H1 (cell line): Measurements from ENCODE around the gene CASKIN2. TPM values are rescaled to one million over a fixed set of nuclear protein-coding genes. Genes with fewer than 3 reads are reported as not detected.

Source experiments
- HDAC6 ChIP-seq: IDR thresholded peaks from one replicate; pipeline ENCODE4 v1.7.1; 2012; ENCODE audit warnings: low read depth, mild to moderate bottlenecking, inconsistent platforms, low read length, moderate library complexity
- SUZ12 ChIP-seq: fragments of 200-600 bp; sonication (generic); IDR thresholded peaks from 2 replicates; pipeline ENCODE4 v1.6.1; 2012; ENCODE audit warnings: mild to moderate bottlenecking, inconsistent platforms, low read length, moderate library complexity, mixed read lengths
- TEAD4 ChIP-seq: IDR thresholded peaks from 2 replicates; pipeline ENCODE4 v1.6.1; 2012; ENCODE audit warnings: low read depth, low read length, inconsistent platforms, mixed read lengths
- polyA plus RNA-seq, 7 experiments: library from polyadenylated mRNA; depleted of rRNA in 3 of 7; stranded (reverse) in 5 of 7; unstranded in 2 of 7; fragments of >200 nt in 5 of 7; fragments of 200-250 nt in 2 of 7; gene quantifications; 1 replicate in 5 of 7; 2 replicates in 1 of 7; 4 replicates in 1 of 7; pipeline versions ENCODE4 v1.2.1 to v1.2.3, GENCODE V29; 2011 to 2013; ENCODE audit warnings: missing spikeins in 2 of 7, mixed read lengths in 2 of 7
- total RNA-seq: library from RNA; stranded (reverse); fragmentation: NEBNext Ultra II Directional; extraction: Animal tissue kit (Norgen Biotek cat#: 25700); gene quantifications from 2 replicates; pipeline ENCODE4 v1.2.1, GENCODE V29; 2021
- TF ChIP-seq, protein P1 (sequence below): fragments of 300-600 bp; sonication (generic); IDR thresholded peaks from 2 replicates; pipeline ENCODE4 v1.7.1; 2012; ENCODE audit warnings: low read length, moderate library complexity, mild to moderate bottlenecking, inconsistent platforms; ENCODE audit not compliant: insufficient replicate concordance

CASKIN2 gene
- total and polyA plus RNA-seq, 2 of the 8 experiments (the other 6 are each of a cell fraction or from before 2014, with no cell fraction given) = 6.7 to 32.3 TPM

GRCh38 chr17:75526555-75527270 lies 11.4 kb upstream of the CASKIN2 start (continued):
- TF ChIP-seq, protein P1, sequence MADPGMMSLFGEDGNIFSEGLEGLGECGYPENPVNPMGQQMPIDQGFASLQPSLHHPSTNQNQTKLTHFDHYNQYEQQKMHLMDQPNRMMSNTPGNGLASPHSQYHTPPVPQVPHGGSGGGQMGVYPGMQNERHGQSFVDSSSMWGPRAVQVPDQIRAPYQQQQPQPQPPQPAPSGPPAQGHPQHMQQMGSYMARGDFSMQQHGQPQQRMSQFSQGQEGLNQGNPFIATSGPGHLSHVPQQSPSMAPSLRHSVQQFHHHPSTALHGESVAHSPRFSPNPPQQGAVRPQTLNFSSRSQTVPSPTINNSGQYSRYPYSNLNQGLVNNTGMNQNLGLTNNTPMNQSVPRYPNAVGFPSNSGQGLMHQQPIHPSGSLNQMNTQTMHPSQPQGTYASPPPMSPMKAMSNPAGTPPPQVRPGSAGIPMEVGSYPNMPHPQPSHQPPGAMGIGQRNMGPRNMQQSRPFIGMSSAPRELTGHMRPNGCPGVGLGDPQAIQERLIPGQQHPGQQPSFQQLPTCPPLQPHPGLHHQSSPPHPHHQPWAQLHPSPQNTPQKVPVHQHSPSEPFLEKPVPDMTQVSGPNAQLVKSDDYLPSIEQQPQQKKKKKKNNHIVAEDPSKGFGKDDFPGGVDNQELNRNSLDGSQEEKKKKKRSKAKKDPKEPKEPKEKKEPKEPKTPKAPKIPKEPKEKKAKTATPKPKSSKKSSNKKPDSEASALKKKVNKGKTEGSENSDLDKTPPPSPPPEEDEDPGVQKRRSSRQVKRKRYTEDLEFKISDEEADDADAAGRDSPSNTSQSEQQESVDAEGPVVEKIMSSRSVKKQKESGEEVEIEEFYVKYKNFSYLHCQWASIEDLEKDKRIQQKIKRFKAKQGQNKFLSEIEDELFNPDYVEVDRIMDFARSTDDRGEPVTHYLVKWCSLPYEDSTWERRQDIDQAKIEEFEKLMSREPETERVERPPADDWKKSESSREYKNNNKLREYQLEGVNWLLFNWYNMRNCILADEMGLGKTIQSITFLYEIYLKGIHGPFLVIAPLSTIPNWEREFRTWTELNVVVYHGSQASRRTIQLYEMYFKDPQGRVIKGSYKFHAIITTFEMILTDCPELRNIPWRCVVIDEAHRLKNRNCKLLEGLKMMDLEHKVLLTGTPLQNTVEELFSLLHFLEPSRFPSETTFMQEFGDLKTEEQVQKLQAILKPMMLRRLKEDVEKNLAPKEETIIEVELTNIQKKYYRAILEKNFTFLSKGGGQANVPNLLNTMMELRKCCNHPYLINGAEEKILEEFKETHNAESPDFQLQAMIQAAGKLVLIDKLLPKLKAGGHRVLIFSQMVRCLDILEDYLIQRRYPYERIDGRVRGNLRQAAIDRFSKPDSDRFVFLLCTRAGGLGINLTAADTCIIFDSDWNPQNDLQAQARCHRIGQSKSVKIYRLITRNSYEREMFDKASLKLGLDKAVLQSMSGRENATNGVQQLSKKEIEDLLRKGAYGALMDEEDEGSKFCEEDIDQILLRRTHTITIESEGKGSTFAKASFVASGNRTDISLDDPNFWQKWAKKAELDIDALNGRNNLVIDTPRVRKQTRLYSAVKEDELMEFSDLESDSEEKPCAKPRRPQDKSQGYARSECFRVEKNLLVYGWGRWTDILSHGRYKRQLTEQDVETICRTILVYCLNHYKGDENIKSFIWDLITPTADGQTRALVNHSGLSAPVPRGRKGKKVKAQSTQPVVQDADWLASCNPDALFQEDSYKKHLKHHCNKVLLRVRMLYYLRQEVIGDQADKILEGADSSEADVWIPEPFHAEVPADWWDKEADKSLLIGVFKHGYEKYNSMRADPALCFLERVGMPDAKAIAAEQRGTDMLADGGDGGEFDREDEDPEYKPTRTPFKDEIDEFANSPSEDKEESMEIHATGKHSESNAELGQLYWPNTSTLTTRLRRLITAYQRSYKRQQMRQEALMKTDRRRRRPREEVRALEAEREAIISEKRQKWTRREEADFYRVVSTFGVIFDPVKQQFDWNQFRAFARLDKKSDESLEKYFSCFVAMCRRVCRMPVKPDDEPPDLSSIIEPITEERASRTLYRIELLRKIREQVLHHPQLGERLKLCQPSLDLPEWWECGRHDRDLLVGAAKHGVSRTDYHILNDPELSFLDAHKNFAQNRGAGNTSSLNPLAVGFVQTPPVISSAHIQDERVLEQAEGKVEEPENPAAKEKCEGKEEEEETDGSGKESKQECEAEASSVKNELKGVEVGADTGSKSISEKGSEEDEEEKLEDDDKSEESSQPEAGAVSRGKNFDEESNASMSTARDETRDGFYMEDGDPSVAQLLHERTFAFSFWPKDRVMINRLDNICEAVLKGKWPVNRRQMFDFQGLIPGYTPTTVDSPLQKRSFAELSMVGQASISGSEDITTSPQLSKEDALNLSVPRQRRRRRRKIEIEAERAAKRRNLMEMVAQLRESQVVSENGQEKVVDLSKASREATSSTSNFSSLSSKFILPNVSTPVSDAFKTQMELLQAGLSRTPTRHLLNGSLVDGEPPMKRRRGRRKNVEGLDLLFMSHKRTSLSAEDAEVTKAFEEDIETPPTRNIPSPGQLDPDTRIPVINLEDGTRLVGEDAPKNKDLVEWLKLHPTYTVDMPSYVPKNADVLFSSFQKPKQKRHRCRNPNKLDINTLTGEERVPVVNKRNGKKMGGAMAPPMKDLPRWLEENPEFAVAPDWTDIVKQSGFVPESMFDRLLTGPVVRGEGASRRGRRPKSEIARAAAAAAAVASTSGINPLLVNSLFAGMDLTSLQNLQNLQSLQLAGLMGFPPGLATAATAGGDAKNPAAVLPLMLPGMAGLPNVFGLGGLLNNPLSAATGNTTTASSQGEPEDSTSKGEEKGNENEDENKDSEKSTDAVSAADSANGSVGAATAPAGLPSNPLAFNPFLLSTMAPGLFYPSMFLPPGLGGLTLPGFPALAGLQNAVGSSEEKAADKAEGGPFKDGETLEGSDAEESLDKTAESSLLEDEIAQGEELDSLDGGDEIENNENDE = no peak
- TF ChIP-seq TEAD4 (no peak), SUZ12 (no peak), HDAC6 (no peak)
